Right renal cortex interstitium (tissue), 3 donors: Measurements from ENCODE around the gene NT5C3B. TPM values are rescaled to one million over a fixed set of nuclear protein-coding genes. Genes with fewer than 3 reads are reported as not detected.
"Not testable (repeated sequence)": the region's sequence is repeated elsewhere in the genome, so short reads cannot be mapped to it uniquely, and the experiment has no call there.

Experiments used
- DNase-seq, 3 donors: peaks; one replicate each; pipeline ENCODE4 v3.0.0-alpha.2; 2013; ENCODE audit warnings: low read depth in 3 of 3, low spot score in 2 of 3
- polyA plus RNA-seq, 3 donors: library from polyadenylated mRNA; unstranded; fragments of 120-200 nt; gene quantifications; one replicate each; pipeline ENCODE4 v1.2.1, GENCODE V29; 2013; ENCODE audit not compliant: insufficient read length in 3 of 3

NT5C3B gene
- 100 to 1,000 TPM in 2 of 3 donors, 10 to 100 TPM in 1; 99.0 to 122 (median 108) TPM for polyA plus RNA-seq

DNA sequence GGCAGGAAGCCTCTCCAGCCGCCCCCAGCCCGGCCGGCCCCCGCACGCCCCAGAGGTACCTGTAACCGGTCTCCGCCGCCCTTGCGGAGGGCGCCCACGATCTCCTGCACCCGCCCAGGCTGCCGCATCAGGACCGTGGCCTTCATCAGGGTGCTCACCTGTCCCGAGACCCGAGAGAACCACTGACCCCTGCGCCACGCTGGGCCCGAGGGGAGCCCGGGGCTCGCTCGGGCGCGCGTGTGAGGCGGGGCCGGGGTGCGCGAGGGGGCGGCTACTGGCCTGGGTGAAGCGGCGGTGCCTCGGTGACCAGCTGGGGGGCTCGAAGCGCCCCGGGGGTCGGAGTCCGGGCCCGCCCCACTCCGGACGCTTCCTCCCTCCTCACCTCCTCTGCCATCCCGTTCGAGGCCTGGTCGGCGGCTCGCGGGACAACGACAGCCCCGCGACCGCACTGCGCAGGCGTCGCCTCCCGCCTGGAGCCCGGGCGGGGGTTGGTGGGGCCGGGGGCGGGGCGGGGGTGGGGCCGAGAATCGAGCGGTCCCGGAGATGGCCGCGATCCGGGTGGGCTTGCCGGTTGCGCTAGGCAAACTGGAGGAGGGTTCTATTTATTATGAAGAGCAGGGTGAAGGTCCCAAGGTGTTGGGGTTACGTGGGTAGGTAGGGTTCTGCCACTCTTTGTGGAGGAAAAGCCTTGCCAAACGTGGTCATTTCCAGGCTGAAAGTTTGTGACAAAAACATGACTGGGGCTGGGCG lies at the start of gene NT5C3B:
Gene NT5C3B, minus strand, starts transcription at position 433 of the 750 bp plus-strand sequence. Its CDS starts 39 bp downstream, at position 394.
- DNase-seq, result no peak

DNA sequence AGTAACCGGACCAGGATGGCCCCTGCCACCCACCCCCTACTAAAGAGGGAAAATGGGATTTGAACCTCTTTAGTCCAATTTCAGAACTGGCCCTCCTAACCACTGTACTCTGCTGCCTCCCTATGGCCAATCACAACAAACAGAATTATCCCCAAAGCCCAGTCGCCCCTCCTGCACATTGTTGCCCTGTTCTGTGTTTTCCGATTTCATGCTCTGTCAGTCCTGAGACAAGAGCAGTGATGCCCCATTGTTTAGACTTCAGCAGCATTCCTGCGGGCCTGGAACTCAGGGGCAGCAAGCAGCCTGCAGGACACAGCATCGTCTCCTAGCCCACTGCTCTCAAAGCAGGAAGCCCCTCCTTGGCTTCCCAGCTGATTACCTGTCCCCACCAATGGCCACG lies 49.7 kb upstream of the NT5C3B start:
- DNase-seq, result no peak

DNA sequence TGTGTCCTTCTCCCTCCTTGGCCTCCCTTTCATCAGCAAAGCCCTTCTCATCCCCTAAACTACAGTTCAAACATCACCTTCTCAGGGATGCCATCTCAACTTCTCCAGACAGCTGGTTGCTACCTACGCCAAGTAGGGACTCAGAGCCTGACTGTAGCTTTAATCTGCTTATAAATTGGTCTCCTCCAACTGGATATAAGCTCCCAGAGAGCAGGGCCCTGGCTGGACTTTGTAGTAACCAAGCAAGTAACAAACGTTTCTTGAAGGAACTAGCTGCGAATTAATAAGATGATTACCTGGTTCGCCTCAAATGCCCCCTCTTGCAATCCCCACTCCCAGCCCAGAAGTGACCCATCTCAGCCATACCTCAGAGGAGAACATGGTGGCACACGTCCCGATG lies 46.7 kb upstream of the NT5C3B start:
- no peak for DNase-seq

DNA sequence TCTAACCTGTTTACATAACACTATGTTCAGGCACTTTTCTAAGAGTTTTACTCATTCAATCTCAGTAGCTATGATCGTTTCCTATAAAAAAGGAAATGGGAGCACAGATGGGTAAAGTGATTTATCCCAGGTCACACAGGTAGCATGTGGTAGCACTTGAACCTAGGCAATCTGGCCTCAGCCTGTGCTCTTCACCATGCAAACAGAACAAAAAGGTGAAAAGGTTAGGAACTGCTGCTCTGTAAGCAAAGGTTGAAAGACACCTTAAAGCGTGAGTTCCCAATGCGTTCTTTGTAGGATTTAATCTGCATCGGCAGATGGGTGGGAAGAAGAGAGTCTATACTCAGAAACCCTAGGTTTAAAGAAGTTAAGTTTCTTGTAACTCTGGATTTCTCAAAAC lies 44.1 kb upstream of the NT5C3B start:
- no peak for DNase-seq

DNA sequence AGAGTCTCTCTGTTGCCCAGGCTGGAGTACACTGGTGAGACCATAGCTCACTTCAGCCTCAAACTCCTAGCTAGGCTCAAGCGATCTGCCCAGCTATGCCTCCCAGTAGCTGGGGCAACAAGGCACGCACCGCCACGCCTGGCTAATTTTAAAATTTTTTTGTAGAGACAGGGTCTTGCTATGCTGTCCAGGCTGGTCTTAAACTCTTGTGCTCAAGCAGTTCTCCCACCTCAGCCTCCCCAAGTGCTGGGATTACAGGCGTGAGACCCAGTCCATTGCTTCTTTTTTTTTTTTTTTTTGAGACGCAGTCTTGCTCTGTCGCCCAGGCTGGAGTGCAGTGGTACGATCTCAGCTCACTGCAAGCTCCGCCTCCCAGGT lies 38.2 kb upstream of the NT5C3B start:
- DNase-seq, result not testable (repeated sequence)

DNA sequence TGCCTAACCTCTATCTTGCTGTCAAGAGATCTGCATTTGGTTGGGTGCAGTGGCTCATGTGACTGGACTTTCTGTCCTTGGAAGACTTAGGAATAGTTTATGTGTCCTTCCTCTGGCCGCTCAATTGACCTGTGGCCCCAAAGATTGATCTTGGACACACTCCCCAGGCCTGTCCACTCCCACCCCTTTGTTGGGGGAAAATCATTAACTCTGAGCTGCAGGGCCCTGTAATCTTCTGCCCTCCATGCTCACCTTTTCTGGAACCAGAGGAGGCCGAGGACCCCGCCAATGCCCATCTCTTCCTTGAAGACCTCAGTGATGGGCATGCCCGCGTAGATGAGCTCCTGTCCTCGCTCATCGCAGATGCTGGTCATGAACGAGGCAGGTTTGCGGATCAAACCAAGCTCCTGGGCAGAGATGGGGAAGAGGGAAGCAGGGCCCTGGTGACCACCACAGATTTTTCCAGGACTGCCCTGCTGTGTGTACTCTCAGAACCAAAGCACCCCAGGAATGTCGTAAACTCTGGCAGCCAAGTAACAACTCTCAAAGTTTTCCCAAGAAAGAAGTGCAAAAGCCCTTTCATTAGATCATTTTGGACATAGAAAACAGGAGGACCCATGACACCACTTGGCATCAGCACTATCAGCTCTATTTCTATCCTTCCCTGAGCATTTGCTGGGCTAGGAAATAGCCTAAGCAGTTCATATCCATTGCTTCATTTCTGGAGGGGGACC lies 37.7 kb upstream of the NT5C3B start:
- DNase-seq, result no peak

DNA sequence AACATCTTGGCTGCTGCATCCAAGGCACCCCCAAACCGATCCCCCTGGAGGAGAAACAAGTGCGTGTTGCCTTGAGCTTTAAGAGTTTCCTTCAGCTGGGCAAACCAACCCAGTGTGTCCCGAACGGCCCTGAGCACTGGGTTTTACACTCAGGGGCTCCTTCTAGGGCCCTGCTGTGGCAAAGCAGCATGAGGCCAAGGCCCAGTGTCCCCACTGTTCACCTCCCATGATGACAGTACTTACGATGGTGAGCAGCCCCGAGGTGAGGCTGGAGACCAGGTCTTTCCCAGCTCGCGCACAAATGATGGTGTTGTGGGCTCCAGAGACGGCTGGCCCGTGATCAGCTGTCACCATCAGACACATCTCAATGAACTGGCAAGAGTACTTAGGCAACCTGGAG lies 35.8 kb upstream of the NT5C3B start:
- no peak for DNase-seq

DNA sequence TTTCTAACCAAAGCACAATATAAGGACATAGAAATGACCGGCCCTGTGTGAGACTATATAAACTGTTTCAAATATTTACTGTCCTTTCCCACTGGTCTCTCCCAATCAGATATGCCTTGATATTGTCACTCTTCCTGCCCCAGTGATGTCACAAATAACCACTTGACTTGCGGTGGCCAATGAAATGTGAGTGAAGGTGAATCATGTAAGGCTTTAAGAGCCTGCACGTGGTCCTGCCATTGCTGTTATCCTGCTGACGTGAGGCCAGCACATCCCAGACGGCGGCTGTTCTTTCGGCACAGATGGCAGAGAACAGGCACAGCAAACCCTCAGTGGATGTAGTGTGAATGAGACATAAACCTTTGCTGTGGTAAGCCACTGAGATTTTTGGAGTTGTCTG lies 34.6 kb upstream of the NT5C3B start:
- DNase-seq, result no peak

DNA sequence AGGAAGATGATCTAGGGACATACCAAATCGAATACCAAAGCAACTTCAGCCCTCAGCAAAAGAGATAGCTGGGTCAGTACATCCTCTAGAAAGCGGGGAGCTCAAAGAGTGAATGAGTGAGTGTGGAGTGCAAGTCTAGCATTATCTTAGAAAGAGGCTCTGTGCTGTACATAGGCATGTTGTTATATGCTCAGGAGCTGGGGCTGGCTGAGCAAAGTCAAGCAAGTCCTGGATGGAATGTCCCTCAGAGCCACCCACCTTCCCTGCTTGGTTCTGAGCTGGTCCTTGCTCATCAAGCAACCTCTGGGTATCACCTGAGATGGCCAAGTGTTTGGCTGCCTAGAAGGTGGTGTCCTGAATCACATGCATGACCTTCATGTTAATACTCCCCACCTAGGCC lies 34.1 kb upstream of the NT5C3B start:
- DNase-seq, result no peak

DNA sequence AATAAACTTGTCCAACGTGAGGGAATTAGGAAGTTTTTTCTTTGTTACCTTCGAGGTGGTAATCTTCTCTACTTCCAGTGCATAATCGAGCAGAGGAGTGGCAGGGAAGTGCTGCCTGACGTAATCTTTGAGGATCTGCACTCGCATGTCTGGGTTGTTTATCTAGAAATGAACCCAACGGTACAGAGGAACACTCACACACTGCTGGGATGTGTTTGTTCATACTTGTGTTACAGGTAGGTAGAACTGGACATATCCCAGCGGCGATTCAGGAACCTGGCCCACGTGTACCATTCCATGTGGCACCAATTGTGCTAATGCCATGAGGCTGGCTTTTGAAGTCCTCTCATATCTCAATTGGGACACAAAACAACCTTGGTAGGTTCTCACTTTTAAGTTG lies 33.4 kb upstream of the NT5C3B start:
- no peak for DNase-seq

DNA sequence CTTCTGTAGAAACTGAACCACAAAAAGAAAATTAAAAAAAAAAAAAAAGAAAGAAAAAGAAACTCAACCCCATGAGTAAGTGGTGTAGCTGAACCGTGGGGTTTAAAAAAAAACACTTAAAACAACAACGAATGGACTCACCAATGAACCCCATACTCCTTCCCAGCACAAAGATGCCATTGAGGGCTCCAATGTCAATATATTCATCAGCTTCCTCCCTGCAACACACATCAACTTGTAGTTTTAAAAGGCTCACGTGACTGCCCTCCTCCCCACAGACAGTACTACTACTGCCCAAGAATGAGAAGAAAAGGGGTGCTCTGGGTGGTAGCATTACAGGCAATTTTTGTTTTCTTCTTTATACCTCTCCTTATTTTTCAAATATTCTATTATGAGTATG lies 32.5 kb upstream of the NT5C3B start:
- DNase-seq, result no peak

DNA sequence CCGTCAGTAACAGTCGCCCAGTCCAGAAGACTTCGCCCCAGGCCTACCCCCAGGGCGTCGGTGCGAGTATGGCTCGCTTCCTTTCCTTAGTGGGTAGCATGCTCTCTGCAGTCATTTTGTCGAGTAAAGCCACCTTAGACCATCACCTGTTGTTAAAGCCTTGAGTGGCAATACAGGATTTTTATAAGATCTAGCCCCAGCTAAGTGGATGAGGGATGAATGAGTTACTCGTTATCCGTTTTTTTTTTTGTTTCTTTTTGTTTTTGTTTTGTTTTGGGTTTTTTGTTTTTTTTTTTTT lies 29.5 kb upstream of the NT5C3B start:
- DNase-seq, result peak in 1 of 3 donors; percentile 35

DNA sequence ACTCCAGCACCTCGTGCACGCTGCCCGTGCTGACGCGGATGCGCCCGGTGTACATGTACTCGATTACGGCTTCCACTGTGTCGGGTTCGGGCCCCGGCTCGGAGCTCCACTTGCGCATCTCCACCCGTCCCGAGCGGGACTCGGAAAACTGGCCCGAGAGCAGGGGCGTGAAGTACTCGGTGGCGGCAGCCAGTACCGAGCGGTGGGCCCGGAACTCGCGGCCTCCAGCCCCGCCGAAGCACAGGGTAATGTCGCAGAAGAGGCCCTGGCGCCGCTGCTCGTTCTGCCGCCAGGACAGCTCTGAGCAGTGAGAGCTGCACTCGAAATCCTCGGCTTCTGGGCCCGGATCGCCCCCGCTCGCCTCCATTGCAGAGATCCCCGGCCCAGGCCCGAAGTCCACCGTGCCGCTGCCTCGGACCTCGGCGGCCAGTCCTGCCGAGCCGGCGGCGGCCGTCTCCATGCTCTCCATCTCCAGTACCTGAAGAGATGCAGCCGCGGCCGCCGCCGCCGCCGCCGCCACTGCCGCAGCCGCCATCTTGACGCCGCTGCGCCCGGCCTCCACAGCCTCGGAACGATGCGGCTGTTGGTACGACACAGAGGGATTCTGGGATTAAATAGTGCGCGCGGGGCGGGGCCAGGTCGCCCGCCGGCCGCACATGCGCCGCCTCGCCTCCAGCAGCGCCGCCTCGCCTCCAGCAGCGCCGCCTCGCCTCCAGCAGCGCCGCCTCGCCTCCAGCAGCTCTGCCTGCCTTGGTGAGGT lies 29.0 kb upstream of the NT5C3B start, which contains the start of gene KLHL11:
Gene KLHL11, minus strand, starts transcription at position 588 of the 760 bp plus-strand sequence. Its CDS starts 53 bp downstream, at position 535.
- DNase-seq, result peak; percentile 54 to 76 (median 74)

DNA sequence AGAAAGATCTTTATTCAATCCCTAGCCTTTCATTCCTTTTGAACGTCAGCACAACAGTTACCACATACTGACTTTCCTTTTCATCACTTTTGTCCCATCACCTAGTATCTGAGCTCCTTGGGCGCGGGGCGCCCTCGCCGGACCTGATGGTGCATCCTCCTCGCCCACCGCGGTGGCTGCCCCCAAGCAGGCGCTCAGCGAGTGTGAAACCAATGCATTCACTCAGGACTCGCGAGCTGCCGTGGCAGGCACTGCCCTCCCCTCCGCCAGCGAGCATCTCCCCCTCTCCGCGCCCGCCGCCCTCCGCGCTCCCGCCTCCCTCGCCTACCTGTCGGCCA lies 28.4 kb upstream of the NT5C3B start:
- DNase-seq, result no peak

DNA sequence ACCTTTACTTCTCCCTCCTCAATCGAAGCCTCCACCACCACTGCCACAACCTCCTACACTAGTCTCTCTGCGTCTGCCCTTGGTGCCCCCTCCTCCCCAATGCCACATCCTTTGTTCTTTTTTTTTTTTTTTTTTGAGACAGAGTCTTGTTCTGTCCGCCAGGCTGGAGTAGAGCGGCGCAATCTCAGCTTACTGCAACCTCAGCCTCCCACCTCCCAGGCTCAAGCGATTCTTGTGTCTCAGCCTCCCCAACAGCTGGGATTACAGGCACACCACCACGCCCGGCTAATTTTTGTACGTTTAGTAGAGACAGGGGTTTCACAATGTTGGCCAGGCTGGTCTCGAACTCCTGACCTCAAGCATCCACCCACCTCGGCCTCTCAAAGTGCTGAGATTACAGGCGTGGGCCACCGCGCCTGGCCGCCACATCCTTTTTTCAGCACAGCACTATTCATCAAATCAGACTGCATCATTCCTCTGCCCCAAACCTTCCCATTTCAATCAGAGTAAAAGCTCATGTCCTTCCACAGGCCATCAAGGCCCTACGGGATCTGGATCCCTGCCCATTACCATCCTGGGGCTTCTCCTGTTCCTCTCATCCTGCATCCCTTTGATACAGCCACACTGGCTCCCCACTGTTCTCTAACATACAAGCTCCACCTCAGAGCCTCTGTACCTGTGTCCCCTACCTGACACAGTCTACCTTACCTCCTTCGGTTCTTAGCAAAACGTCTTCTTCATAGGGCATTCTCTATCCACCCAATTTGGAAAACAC lies 27.2 kb upstream of the NT5C3B start:
- no peak for DNase-seq

DNA sequence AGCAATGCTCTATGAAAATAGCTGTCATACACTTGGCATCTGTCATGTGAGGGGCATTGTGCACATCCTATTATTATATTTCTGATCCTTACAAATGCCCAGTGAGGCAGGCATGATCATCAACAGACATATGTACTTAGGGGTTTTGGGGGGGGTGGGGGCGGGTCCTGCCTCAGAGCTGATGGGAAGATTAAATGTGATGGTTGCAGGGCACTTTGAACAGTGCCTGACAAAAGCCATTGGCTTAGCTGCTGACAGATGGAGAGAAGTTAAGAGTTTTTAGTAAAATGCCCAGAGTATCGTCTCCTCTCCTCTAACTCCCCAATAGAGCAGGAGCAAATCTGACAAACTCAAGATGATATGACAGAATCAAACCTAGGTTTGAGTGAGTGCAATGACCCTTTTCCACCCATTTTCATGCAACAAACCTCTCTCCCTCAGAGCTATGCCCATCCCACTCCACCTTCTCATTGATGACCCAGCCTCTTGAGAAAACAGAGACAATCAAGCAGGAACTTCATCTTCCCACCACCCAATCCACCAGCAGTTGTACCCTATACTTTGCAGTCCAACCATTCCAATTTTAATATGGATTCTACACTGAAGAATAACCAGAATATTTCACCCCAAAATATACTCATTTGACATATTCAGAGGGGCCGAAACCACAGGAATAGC lies 24.4 kb upstream of the NT5C3B start:
- no peak for DNase-seq

DNA sequence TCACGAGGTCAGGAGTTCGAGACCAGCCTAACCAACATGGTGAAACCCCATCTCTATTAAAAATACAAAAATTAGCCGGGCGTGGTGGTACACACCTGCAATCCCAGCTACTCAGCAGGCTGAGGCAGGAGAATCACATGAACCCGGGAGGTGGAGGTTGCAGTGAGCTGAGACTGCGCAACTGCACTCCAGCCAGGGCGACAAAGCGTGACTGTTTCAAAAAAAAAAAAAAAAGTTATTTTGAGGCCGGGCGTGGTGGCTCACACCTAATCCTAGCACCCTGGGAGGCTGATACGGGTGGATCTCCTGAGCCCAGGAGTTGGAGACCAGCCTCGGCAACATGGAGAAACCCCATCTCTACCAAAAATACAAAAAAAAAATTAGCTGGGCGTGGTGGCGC lies 15.3 kb upstream of the NT5C3B start:
- not testable (repeated sequence) for DNase-seq

DNA sequence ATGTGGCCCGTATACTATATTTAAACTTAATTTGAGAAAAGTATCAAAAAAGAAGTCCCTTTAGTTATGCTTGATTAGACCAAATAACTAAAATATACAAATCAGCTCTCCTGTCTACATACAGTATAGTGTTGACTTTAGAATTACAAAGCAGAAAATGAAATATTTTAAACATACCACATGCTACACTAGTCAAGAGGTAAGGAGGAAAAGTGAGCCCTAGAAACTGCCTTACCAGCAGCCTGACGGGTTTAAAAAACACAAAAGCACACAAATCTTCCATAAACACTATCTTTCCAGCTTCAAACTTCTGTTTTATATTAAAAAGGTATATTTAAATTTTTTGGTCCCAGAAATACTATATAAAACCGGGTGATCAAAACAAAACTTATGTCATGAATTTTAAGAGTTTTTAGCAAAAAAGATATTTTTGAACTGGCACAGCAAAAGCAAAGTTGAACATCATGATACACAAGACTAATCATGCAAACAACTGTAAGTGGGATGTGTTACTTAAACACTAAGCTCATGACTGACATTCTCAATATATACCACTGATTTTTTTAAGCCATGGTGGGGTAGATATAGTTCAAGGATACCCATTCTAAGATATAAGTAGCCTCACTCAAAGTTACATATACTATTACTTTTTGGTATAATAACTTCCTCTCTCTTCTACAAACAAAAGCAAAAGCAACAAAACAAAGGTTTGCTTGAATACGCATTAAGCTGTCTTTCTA lies 13.4 kb upstream of the NT5C3B start:
- DNase-seq, result no peak

DNA sequence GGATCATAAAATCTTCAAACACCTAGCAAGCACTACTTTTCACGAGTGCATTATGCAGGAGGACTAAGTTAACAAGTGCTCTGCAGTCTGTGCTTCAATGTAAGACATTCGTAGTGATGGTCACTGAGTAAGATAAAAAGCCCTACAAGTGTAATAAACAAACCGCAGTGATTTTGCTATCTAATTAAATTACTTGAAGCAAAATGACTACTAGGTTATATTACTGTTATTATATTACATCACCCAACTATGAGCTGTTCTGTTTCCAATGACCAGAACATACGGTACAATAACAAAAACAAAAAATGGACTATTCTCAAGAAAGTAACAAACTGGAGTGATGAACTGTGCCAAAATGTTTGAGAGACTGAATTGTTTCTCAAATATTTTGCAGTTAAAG lies 12.8 kb upstream of the NT5C3B start:
- no peak for DNase-seq

DNA sequence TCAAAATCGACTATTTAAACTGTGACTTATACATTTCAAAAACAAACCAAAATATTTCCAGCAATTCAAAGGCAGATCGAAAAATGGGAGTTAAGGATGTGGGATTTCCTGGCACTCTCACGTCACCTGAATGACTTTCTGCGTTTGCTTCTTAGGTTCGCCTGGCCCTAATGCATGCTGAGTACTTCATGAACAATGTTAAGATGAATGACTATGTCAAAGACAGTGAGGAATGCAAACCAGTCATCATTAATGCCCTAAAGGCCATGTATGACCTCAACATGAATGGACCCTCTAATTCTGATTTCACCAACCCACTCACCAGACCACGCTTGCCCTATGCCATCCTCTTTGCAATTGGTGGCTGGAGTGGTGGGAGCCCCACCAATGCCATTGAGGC lies 8.9 kb upstream of the NT5C3B start:
- DNase-seq, result no peak
